ENCODE results near the gene XYLT1.
"Not testable (repeated sequence)": the region's sequence is repeated elsewhere in the genome, so short reads cannot be mapped to it uniquely, and the experiment has no call there.

Gene XYLT1

GRCh38 chr16:17470908-17471718 lies at the start of gene XYLT1:
Gene XYLT1 (minus strand): TSS chr16:17470960. CDS start chr16:17470796, 164 bp downstream.
- no peak for DNase-seq (ENCODE audit: low spot score)

GRCh38 chr16:17520111-17520510 lies 49.4 kb upstream of the XYLT1 start:
- no peak for DNase-seq (ENCODE audit: low spot score)

- DNase-seq (ENCODE audit: low spot score) = no peak
Observed at GRCh38 chr16:17519101-17519955, 48.6 kb upstream of the XYLT1 start.

- no peak for DNase-seq (ENCODE audit: low spot score)
Observed at GRCh38 chr16:17518441-17518840, 47.7 kb upstream of the XYLT1 start.

- DNase-seq (ENCODE audit: low spot score) = no peak
Observed at GRCh38 chr16:17515421-17516210, 44.9 kb upstream of the XYLT1 start.

GRCh38 chr16:17512636-17513220 lies 42.0 kb upstream of the XYLT1 start:
- DNase-seq (ENCODE audit: low spot score) = no peak

- DNase-seq (ENCODE audit: low spot score) = no peak
Observed at GRCh38 chr16:17511340-17511739, 40.6 kb upstream of the XYLT1 start.

- no peak for DNase-seq (ENCODE audit: low spot score)
Observed at GRCh38 chr16:17510567-17510966, 39.8 kb upstream of the XYLT1 start.

GRCh38 chr16:17509194-17509593 lies 38.4 kb upstream of the XYLT1 start:
- DNase-seq (ENCODE audit: low spot score) = no peak

GRCh38 chr16:17508303-17508702 lies 37.5 kb upstream of the XYLT1 start:
- no peak for DNase-seq (ENCODE audit: low spot score)

GRCh38 chr16:17507516-17507915 lies 36.8 kb upstream of the XYLT1 start:
- DNase-seq (ENCODE audit: low spot score) = not testable (repeated sequence)

- not testable (repeated sequence) for DNase-seq (ENCODE audit: low spot score)
Observed at GRCh38 chr16:17505828-17506227, 35.1 kb upstream of the XYLT1 start.

- no peak for DNase-seq (ENCODE audit: low spot score)
Observed at GRCh38 chr16:17504050-17504449, 33.3 kb upstream of the XYLT1 start.

GRCh38 chr16:17503331-17503730 lies 32.6 kb upstream of the XYLT1 start:
- DNase-seq (ENCODE audit: low spot score) = no peak

- no peak for DNase-seq (ENCODE audit: low spot score)
Observed at GRCh38 chr16:17501321-17501720, 30.6 kb upstream of the XYLT1 start.

- DNase-seq (ENCODE audit: low spot score) = no peak
Observed at GRCh38 chr16:17499223-17499902, 28.6 kb upstream of the XYLT1 start.

GRCh38 chr16:17497648-17498047 lies 26.9 kb upstream of the XYLT1 start:
- no peak for DNase-seq (ENCODE audit: low spot score)

- no peak for DNase-seq (ENCODE audit: low spot score)
Observed at GRCh38 chr16:17496891-17497290, 26.1 kb upstream of the XYLT1 start.

- DNase-seq (ENCODE audit: low spot score) = no peak
Observed at GRCh38 chr16:17493012-17493411, 22.3 kb upstream of the XYLT1 start.

- no peak for DNase-seq (ENCODE audit: low spot score)
Observed at GRCh38 chr16:17491140-17491662, 20.4 kb upstream of the XYLT1 start.

- DNase-seq (ENCODE audit: low spot score) = no peak
Observed at GRCh38 chr16:17488506-17488905, 17.7 kb upstream of the XYLT1 start.
